Measurements from ENCODE around the gene PSPN.

GRCh38 chr19:6393983-6394412 is 18.3 kb upstream of the PSPN start:
- no peak for TF ChIP-seq CTCF (IDR thresholded peaks at IDR 0.05)
- no peak for TF ChIP-seq POLR2AphosphoS5 (IDR thresholded peaks at IDR 0.05; ENCODE audit: low read depth, low read length)

All from Panc1 (cell line).